HepG2 (cell line): Measurements from ENCODE around the gene CHMP1B. TPM values are rescaled to one million over a fixed set of nuclear protein-coding genes. Genes with fewer than 3 reads are reported as not detected.

Experiments used
- BHLHE40 ChIP-seq: IDR thresholded peaks from 2 replicates; pipeline ENCODE4 v1.6.1; 2011; ENCODE audit warnings: low read length, improper control_type of control experiment
- DMTF1 ChIP-seq: sonication (generic); formaldehyde crosslinking; IDR thresholded peaks from 2 replicates; pipeline ENCODE4 v1.4.0; 2020; ENCODE audit warnings: mild to moderate bottlenecking, missing genetic modification reagents
- ELF3 ChIP-seq: IDR thresholded peaks from 2 replicates; pipeline ENCODE4 v1.6.1; 2016; ENCODE audit warnings: missing genetic modification reagents, missing compliant biosample characterization
- HINFP ChIP-seq: sonication (generic); formaldehyde crosslinking; IDR thresholded peaks from 2 replicates; pipeline ENCODE4 v1.4.0; 2020; ENCODE audit warnings: low read depth, mild to moderate bottlenecking, missing genetic modification reagents
- HNF4A ChIP-seq: sonication (generic); formaldehyde crosslinking; IDR thresholded peaks from 2 replicates; pipeline ENCODE4 v1.4.0; 2020; ENCODE audit warnings: missing genetic modification reagents
- IKZF1 ChIP-seq: fragments of 450-650 bp; IDR thresholded peaks from 2 replicates; pipeline ENCODE4 v1.7.1; 2016
- MAFF ChIP-seq: IDR thresholded peaks from 2 replicates; pipeline ENCODE4 v1.6.1; 2011; ENCODE audit warnings: low read depth, low read length, improper control_type of control experiment
- NR2F6 ChIP-seq, 2 experiments: IDR thresholded peaks; 2 replicates each; pipeline ENCODE4 v1.6.1; 2016; ENCODE audit warnings: antibody characterized with exemption in 1 of 2, mild to moderate bottlenecking in 1 of 2
- RARA ChIP-seq: IDR thresholded peaks from 2 replicates; pipeline ENCODE4 v1.6.1; 2016; ENCODE audit warnings: missing genetic modification reagents, missing compliant biosample characterization
- RXRA ChIP-seq: sonication (generic); formaldehyde crosslinking; IDR thresholded peaks from 2 replicates; pipeline ENCODE4 v1.5.1; 2020; ENCODE audit warnings: missing genetic modification reagents
- SALL1 ChIP-seq: sonication (generic); formaldehyde crosslinking; IDR thresholded peaks from 2 replicates; pipeline ENCODE4 v1.8.0; 2022; ENCODE audit warnings: mild to moderate bottlenecking, missing genetic modification reagents
- TEAD3 ChIP-seq: optimal IDR thresholded peaks from 2 replicates; pipeline ENCODE3; 2016; ENCODE audit warnings: borderline replicate concordance
- ZBTB7B ChIP-seq: sonication (generic); formaldehyde crosslinking; IDR thresholded peaks from 2 replicates; pipeline ENCODE4 v1.4.0; 2020; ENCODE audit warnings: missing genetic modification reagents
- ZNF253 ChIP-seq: sonication (generic); formaldehyde crosslinking; IDR thresholded peaks from 2 replicates; pipeline ENCODE4 v1.8.0; 2022; ENCODE audit warnings: mild to moderate bottlenecking, missing genetic modification reagents, borderline replicate concordance
- ZNF839 ChIP-seq: sonication (generic); formaldehyde crosslinking; IDR thresholded peaks from 2 replicates; pipeline ENCODE4 v1.4.0; 2020; ENCODE audit warnings: missing genetic modification reagents, mild to moderate bottlenecking, borderline replicate concordance
- polyA plus RNA-seq, 8 experiments: library from polyadenylated mRNA; depleted of rRNA in 3 of 8; stranded (reverse) in 7 of 8; unstranded in 1 of 8; fragments of >200 nt; fragmentation: Illumina TruSeq in 4 of 8; extraction: Trizol in 4 of 8; gene quantifications; 2 replicates each; pipeline versions ENCODE4 v1.2.1 to v1.2.3, GENCODE V29; 2011 to 2016; ENCODE audit warnings: low read depth in 4 of 8, missing spikeins in 1 of 8, mixed read lengths in 1 of 8; ENCODE audit not compliant: insufficient read depth in 1 of 8
- total RNA-seq, 5 experiments: library from RNA; depleted of rRNA; stranded (reverse); fragments of >200 nt; fragmentation: Illumina TruSeq; extraction: Trizol; gene quantifications; 2 replicates each; pipeline ENCODE4 v1.2.3, GENCODE V29; 2016; ENCODE audit warnings: low read depth in 1 of 5
- TF ChIP-seq, protein P1 (sequence below): sonication (generic); formaldehyde crosslinking; IDR thresholded peaks from 2 replicates; pipeline ENCODE4 v1.5.0; 2020; ENCODE audit warnings: missing genetic modification reagents
- TF ChIP-seq, protein P2 (sequence below): IDR thresholded peaks from 2 replicates; pipeline ENCODE4 v1.6.1; 2018; ENCODE audit warnings: missing genetic modification reagents

The CHMP1B gene
- total and polyA plus RNA-seq, 2 of the 13 experiments (the other 11 are each of a cell fraction or from before 2014, with no cell fraction given) = 18.8 to 20.2 TPM

DNA sequence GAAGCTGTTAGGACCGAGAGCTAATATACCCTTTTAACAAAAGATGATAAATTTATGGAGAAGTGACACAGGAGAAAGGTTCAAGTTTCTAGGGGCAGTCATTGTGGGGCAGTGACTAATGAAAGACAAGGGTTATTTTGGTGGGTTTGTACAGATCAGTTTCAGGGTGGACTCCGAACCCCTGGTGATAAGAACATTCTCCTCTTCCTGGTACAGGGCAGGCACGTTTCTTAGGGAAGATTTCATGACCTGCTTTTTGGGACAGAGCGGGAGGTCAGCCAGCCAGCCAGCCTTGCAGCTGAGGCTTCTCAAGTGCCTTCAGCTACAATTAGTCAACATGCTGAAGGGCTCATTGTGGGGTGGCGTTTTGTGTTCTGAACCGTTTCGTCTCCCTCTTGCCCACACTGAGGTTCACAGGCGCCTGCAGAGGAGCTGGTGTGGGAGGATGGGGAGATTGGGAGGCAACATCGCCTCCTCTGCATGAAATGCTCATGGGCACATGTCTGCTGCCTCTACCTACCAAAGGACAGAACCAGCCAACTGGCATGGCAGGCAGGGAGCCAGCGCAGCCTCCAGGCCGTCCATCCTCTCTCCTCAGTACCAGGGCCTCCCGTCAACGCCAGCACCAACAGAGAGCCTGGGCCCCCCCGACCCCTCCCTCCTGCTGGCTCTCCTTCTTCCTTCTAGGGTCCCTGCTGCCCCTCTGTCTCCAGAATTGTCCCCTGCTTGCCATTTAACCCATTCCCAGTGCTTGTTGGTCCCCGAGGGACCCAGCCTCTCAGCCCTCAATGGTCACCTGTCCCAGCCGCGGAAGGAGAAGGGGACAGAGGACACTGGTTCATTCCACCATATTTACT is 9.6 kb downstream of the CHMP1B start (continued):
- TF ChIP-seq HINFP (CRISPR knock-in tag) (no peak), RARA (CRISPR knock-in tag) (peak; percentile 20; the same call in 1 of the 2 replicates), BHLHE40 (peak; percentile 16; the same call in 1 of the 2 replicates), HNF4A (CRISPR knock-in tag) (peak; percentile 49; the same call in 1 of the 2 replicates), NR2F6 (IDR thresholded peaks at IDR 0.05) (0 out of 2 replicates have a peak, but pooled peaks have one; percentile 10), NR2F6 (CRISPR knock-in tag; IDR thresholded peaks at IDR 0.05) (0 out of 2 replicates have a peak, but pooled peaks have one; percentile 12), ZNF839 (no peak), MAFF (no peak), RXRA (CRISPR knock-in tag) (no peak), ZBTB7B (CRISPR knock-in tag) (0 out of 2 replicates have a peak, but pooled peaks have one; percentile 30), TEAD3 (CRISPR knock-in tag) (peak; percentile 20), ZNF253 (CRISPR knock-in tag) (no peak), DMTF1 (CRISPR knock-in tag) (no peak), ELF3 (CRISPR knock-in tag) (0 out of 2 replicates have a peak, but pooled peaks have one; percentile 17), IKZF1 (no peak), SALL1 (peak; percentile 11; the same call in 1 of the 2 replicates)
- TF ChIP-seq, protein P1, sequence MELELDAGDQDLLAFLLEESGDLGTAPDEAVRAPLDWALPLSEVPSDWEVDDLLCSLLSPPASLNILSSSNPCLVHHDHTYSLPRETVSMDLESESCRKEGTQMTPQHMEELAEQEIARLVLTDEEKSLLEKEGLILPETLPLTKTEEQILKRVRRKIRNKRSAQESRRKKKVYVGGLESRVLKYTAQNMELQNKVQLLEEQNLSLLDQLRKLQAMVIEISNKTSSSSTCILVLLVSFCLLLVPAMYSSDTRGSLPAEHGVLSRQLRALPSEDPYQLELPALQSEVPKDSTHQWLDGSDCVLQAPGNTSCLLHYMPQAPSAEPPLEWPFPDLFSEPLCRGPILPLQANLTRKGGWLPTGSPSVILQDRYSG (CRISPR knock-in tag) = no peak
- TF ChIP-seq, protein P2, sequence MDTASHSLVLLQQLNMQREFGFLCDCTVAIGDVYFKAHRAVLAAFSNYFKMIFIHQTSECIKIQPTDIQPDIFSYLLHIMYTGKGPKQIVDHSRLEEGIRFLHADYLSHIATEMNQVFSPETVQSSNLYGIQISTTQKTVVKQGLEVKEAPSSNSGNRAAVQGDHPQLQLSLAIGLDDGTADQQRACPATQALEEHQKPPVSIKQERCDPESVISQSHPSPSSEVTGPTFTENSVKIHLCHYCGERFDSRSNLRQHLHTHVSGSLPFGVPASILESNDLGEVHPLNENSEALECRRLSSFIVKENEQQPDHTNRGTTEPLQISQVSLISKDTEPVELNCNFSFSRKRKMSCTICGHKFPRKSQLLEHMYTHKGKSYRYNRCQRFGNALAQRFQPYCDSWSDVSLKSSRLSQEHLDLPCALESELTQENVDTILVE (CRISPR knock-in tag) = no peak
